ENCODE data around the gene ACSF3. TPM values are rescaled to one million over a fixed set of nuclear protein-coding genes. Genes with fewer than 3 reads are reported as not detected.

ACSF3 gene
- total RNA-seq, 4 donors from 2014 or later, result 26.1 to 55.1 (median 32.5) TPM

DNA sequence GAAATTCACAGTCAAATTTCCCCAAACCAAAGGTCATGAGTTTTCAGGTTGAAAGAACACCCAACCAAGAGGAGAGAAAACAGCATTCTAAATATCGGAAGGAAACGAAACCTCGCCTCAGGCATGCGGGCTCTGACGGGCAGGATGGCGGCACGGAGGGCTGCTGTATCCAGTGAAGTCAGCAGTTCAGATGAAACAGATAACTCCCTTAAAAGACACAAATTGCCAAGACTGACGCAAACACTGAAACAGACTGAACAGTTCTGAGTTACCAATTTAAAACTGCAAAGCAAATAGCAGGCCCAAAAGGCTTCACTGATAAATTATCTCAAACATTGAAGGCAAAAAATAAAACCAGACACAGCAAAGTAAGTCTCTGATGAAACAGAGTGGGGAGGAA lies 57.3 kb downstream of the ACSF3 start:
- Histone ChIP-seq H3K36me3 (peaks cover 38% of the 10 kb centered on the region), H3K4me1 (peaks cover 39% of the 10 kb centered on the region), H3K4me3 (no peak overlapping the region), H3K9me3 (no peaks in the 10 kb centered on the region), H3K27me3 (no peaks in the 10 kb centered on the region), H3K27ac (no peak overlapping the region)
- no peak for TF ChIP-seq POLR2AphosphoS5 (IDR thresholded peaks at IDR 0.05)
- no peak for TF ChIP-seq POLR2A (IDR thresholded peaks at IDR 0.05)
- no peak for TF ChIP-seq EP300 (IDR thresholded peaks at IDR 0.05)
- TF ChIP-seq CTCF (IDR thresholded peaks at IDR 0.05), result no peak
- WGBS, result 86% methylated on average over 8 of the region's 8 CpGs
- DNase-seq (ENCODE audit: low spot score in 2 of 2), result no peak

- H3K27ac ChIP-seq, result no peak overlapping the region
- 88% methylated on average over 41 of the region's 41 CpGs for WGBS
Observed at GRCh38 chr16:89152831-89153700, 59.4 kb downstream of the ACSF3 start.

DNA sequence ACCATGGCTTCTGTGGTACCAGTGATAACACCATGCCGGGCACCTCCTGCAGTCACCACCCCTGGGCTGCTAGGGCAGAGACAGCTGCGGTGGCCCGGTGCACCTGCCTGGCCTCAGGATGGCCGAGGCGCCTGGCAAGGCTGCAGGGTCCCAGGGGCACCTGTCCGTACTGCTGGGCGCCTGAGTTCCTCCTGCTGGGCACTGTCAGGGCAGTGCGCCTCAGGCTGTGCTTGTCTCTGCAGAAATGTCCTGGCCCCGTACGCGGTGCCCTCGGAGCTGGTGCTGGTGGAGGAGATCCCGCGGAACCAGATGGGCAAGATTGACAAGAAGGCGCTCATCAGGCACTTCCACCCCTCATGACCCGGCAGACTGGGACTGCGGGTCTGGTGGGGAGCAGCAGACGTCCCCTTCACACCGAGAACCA lies 60.2 kb downstream of the ACSF3 start:
- Histone ChIP-seq H3K27ac (no peak overlapping the region), H3K9me3 (no peaks in the 10 kb centered on the region), H3K27me3 (no peaks in the 10 kb centered on the region), H3K36me3 (peaks cover 25% of the 10 kb centered on the region), H3K4me3 (no peak overlapping the region), H3K4me1 (peaks cover 52% of the 10 kb centered on the region)
- WGBS, result 44% methylated on average over 7 of the region's 19 CpGs
- TF ChIP-seq CTCF (IDR thresholded peaks at IDR 0.05) (no peak), POLR2AphosphoS5 (IDR thresholded peaks at IDR 0.05) (no peak)
- DNase-seq (ENCODE audit: low spot score in 2 of 2), result no peak

More at GRCh38 chr16:89152831-89153700, 59.4 kb downstream of the ACSF3 start:
- no peak for DNase-seq (ENCODE audit: low spot score in 2 of 2)
- no peaks in the 10 kb centered on the region for H3K9me3 ChIP-seq
- no peak overlapping the region for H3K4me3 ChIP-seq
- peaks cover 52% of the 10 kb centered on the region for H3K4me1 ChIP-seq
- peaks cover 29% of the 10 kb centered on the region for H3K36me3 ChIP-seq
- TF ChIP-seq EP300 (IDR thresholded peaks at IDR 0.05), result no peak
- no peak for TF ChIP-seq POLR2A (IDR thresholded peaks at IDR 0.05)
- TF ChIP-seq POLR2AphosphoS5 (IDR thresholded peaks at IDR 0.05), result no peak
- TF ChIP-seq CTCF (IDR thresholded peaks at IDR 0.05), result no peak
- no peaks in the 10 kb centered on the region for H3K27me3 ChIP-seq

- Histone ChIP-seq H3K4me3 (no peak overlapping the region), H3K36me3 (peaks cover 25% of the 10 kb centered on the region), H3K9me3 (no peaks in the 10 kb centered on the region), H3K27me3 (peaks cover 7% of the 10 kb centered on the region), H3K27ac (no peak overlapping the region), H3K4me1 (peaks cover 48% of the 10 kb centered on the region)
- WGBS, result 61% methylated on average over 9 of the region's 24 CpGs
- TF ChIP-seq EP300 (IDR thresholded peaks at IDR 0.05) (no peak), CTCF (IDR thresholded peaks at IDR 0.05) (no peak), POLR2AphosphoS5 (IDR thresholded peaks at IDR 0.05) (no peak)
- no peak for DNase-seq (ENCODE audit: low spot score in 2 of 2)
Observed at GRCh38 chr16:89154390-89155183, 60.9 kb downstream of the ACSF3 start.

GRCh38 chr16:89155184-89155679 lies 61.6 kb downstream of the ACSF3 start:
- peak overlapping the region; percentile 42 for H3K27ac ChIP-seq
- 25% methylated on average over 11 of the region's 19 CpGs for WGBS
- TF ChIP-seq POLR2A (IDR thresholded peaks at IDR 0.05) (no peak), EP300 (IDR thresholded peaks at IDR 0.05) (no peak), CTCF (IDR thresholded peaks at IDR 0.05) (no peak), POLR2AphosphoS5 (IDR thresholded peaks at IDR 0.05) (no peak)
- peaks cover 45% of the 10 kb centered on the region for H3K4me1 ChIP-seq
- DNase-seq (ENCODE audit: low spot score in 2 of 2), result peak in 1 of 2 donors; percentile 79
- H3K27me3 ChIP-seq, result peaks cover 12% of the 10 kb centered on the region
- peaks cover 21% of the 10 kb centered on the region for H3K36me3 ChIP-seq
- no peak overlapping the region for H3K4me3 ChIP-seq
- no peaks in the 10 kb centered on the region for H3K9me3 ChIP-seq
